ENCODE data around the gene LTBP3.
"Not testable (repeated sequence)": the region's sequence is repeated elsewhere in the genome, so short reads cannot be mapped to it uniquely, and the experiment has no call there.

Gene LTBP3

GRCh38 chr11:65535102-65535501 lies 23.1 kb downstream of the LTBP3 start:
- DNase-seq, result no peak

- DNase-seq, result no peak
Measured at GRCh38 chr11:65532388-65533064, 25.6 kb downstream of the LTBP3 start.

DNA sequence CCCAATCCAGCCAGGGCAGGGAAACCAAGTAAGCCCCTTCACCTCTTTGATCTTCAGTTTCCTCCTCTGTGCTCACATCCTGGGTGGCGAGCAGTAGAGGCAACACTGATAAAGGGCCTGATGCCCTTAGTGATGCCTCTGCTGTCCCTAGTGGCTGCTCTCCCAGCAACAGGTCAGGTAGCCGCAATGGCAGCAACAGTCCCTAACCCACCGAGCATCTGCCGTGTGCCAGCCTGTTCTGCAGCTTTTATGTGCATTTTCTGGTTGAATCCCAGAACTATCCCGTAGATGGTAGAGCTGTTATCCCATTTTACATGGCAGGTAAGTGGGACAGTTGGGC lies 28.0 kb downstream of the LTBP3 start:
- DNase-seq, result no peak

GRCh38 chr11:65529475-65530156 lies 28.5 kb downstream of the LTBP3 start:
- no peak for DNase-seq

DNA sequence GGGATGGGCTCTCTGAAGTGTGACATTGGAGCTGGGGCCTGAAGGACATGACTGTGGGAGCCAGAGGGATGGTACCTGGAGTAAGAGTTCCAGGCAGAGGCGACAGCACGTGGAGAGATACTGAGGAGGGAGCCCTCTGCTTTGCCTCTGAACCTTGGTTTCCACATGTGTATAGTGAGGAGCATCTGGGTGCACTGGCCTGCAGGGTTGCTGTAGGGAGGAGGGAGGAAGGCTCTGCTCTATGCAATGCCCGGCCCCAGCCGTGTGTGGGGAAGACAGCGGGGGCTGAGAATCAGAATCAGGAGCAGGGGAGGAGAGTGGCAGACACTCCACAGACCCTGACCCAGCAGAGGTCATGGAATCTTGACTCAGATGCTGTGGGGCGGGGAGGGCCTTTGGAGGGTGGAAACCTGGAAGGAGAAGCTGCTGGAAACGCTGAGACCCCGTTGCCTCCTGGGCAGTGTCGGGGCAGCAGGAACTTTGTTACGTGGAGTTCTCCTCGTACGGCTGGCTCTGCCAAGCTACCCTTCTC lies 29.3 kb downstream of the LTBP3 start:
- no peak for DNase-seq

DNA sequence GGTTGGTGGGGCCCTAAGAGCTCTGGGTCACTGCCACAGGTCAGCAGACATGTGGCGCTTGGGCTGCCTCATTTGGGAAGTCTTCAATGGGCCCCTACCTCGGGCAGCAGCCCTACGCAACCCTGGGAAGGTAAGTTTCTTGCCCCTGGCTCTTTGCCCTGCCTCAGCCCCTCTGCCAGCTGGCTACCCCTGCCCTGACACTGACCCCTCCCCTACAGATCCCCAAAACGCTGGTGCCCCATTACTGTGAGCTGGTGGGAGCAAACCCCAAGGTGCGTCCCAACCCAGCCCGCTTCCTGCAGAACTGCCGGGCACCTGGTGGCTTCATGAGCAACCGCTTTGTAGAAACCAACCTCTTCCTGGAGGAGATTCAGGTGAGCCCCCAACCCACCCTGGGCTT lies 31.4 kb downstream of the LTBP3 start:
- DNase-seq, result no peak

DNA sequence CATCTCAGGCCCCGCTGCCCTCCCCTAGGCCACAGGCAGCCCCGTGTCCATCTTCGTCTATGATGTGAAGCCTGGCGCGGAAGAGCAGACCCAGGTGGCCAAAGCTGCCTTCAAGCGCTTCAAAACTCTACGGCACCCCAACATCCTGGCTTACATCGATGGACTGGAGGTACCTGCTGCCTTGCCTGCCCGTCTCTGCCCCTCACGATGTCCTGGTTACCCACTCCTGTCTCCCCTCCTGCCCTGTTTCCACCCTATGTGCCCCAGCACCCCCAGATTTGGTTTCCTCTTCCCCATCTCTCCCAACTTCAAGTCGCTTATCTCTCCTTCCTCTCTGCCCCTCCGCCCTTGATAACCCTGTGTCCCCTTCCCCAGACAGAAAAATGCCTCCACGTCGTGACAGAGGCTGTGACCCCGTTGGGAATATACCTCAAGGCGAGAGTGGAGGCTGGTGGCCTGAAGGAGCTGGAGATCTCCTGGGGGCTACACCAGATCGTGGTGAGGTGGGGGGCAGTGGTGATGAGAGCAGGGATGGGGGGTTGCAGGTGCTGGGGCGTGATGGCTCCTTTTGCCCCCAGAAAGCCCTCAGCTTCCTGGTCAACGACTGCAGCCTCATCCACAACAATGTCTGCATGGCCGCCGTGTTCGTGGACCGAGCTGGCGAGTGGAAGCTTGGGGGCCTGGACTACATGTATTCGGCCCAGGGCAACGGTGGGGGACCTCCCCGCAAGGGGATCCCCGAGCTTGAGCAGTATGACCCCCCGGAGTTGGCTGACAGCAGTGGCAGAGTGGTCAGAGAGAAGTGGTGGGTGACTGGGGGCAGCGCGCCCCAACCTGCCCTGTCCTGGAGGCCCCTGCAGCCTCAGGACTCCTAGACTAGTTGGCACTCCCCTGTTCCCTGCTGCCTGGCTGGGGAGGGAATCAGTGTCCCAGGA lies 32.3 kb downstream of the LTBP3 start:
- DNase-seq, result no peak

DNA sequence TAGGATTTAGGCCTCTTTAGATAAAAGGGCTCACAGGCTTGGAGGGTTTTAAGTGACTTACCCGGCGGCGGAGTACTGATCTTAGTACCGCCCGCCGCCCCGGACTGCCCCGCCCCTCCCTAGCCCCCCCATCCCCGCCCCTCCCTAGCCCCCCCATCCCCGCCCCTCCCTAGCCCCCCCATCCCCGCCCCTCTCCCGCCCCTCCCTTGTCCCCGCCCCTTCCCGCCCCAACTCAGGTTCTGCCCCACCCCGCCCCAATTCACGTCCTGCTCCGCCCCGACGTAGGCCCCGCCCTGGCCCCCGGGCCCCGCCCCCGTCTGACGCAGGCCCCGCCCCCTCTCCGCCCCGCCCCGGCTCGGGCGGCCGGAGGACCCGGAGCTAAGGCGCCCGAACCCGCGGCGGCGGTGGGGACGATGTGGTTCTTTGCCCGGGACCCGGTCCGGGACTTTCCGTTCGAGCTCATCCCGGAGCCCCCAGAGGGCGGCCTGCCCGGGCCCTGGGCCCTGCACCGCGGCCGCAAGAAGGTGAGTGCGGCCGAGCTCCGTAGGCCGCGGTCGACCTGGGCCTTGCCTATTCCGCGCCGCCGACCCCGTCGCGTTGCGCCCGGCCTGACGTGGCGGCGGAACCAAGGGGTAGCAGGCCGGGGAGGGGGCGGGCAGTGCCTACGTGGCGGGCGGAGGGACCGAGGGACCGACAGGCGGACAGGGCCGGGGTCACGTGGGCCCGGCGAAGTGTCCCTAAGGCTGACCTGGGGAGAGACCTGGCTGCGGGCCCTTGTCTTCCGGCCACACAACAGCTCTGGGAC lies 33.2 kb downstream of the LTBP3 start, which contains the start of gene SCYL1:
SCYL1 (plus strand) TSS at position 343 of the 805 bp plus-strand sequence; CDS start at position 414, 71 bp downstream.
- DNase-seq, result peak; percentile 78 to 86 (median 84)

GRCh38 chr11:65524014-65524740 lies 34.0 kb downstream of the LTBP3 start:
- peak in 1 of 3 experiments; percentile 81 for DNase-seq

GRCh38 chr11:65523631-65523968 lies 34.6 kb downstream of the LTBP3 start:
- not testable (repeated sequence) for DNase-seq

- DNase-seq, result not testable (repeated sequence)
Measured at GRCh38 chr11:65522718-65523630, 35.2 kb downstream of the LTBP3 start.

DNA sequence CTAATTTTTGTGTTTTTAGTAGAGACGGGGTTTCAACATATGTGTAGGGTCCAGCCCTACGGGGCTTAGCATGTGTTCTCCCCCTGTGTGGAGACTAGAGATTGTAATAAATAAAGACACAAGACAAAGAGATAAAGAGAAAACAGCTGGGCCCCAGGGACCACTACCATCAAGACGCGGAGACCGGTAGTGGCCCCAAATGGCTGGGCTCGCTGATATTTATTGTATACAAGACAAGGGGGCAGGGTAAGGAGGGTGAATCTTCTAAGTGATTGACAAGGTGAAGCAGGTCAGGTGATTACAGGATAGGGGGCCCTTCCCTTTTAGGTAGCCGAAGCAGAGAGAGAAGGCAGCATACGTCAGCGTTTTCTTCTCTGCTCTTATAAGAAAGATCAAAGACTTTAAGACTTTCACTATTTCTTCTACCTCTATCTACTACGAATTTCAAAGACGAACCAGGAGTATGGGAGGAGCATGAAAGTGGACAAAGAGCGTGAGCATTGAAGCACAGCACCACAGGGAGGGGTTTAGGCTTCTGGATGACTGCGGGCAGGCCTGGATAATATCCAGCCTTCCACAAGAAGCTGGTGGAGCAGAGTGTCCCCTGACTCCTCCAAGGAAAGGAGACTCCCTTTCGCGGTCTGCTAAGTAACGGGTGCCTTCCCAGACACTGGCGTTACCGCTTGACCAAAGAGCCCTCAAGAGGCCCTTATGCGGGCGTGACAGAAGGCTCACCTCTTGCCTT lies 36.2 kb downstream of the LTBP3 start:
- DNase-seq, result not testable (repeated sequence)

DNA sequence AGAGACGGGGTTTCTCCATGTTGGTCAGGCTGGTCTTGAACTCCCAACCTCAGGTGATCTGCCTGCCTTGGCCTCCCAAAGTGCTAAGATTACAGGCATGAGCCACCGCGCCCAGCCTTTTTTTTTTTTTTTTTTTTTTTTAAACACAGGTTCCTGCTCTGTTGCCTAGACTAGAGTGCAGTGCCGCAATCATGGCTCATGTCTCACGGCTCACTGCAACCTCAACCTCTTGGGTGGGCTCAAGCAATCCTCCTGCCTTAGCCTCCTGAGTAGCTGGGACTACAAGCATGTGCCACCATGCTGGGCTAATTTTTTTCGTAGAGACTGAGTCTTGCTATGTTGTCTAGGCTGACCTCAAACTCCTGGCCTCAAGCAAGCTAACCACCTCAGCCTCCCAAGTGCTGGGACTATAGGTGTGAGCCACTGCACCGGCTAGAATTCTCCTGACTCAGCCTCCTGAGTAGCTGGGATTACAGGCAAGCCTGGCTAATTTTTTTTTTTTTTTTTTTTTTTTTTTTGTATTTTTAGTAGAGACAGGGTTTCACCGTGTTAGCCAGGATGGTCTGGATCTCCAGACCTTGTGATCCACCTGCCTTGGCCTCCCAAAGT lies 39.1 kb downstream of the LTBP3 start:
- DNase-seq, result not testable (repeated sequence)

DNA sequence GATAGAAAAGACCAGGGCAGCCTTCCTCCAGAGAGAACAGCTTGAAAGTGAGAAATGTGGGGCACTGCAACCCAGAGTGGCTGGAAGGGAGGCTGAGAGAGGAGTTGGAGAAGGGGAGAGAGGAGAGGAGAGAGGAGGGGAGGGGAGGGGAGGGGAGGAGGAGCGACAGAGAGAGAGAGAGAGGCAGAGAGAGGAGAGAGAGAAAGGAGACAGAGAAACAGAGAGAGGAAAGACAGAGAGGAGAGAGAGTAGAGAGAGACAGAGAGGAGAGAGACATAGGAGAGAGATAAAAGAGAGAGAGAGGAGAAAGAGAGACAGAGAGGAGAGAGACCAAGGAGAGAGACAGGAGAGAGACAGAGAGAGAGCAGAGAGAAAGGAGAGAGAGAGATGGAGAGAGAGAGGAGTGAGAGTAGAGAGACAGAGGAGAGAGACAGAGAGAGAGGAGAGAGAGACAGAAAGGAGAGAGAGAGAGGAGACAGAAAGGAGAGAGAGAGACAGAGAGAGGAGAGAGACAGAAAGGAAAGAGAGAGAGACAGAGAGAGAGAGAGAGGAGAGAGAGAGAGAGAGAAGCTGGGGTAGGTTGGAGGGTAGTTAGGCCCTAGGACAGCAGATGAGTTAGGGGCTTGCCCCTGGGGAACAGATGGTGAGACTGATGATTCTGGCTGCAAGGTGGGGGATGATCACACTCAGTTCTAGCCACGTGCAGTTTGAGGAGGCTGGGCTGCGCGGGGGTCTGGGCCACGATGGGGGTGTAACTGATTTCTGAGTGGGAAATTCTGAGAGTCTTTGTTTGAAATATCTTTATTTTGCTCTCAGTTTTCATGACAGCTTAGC lies 41.8 kb downstream of the LTBP3 start:
- DNase-seq, result no peak

- not testable (repeated sequence) for DNase-seq
Measured at GRCh38 chr11:65512311-65512710, 45.8 kb downstream of the LTBP3 start.

DNA sequence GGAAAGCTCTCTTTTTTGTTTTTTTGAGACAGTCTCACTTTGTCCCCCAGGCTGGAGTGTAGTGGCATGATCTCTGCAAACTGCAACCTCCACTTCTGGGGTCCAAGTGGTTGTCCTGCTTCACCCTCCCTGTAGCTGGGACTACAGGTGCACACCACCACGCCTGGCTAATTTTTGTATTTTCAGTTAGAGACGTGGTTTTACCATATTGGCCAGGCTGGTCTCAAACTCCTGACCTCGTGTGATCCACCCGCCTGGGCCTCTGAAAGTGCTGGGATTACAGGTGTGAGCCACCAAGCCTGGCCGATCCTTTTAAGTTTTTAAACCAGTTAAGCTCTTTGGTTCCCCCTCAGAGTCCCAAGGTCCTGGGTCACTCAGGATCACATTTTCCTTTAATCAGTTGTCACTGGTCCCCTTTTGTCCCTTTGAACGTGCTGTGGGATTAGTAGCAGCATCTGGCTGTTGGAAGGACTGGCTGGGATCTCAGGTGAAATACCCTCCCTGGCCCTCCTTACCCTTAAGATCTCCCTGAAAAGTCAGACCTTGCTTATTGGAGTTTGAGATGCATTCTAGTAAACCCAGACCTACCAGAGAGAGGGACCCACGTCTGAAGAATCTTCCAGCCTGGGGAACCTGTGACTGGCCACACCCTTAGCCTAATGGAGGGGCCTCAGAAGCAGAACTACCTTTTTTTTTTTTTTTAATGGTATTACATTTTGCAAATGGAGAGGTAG lies 51.2 kb downstream of the LTBP3 start:
- peak in 2 of 3 experiments; percentile 66 to 86 for DNase-seq

GRCh38 chr11:65506290-65506771 lies 51.8 kb downstream of the LTBP3 start:
- DNase-seq, result no peak
